ENCODE results near the gene BCL3. TPM values are rescaled to one million over a fixed set of nuclear protein-coding genes. Genes with fewer than 3 reads are reported as not detected.
A peak's percentile ranks its signal among the peaks of the same experiment; 100 is the strongest.

Gene BCL3
- total and polyA plus RNA-seq, 2 donors, result 2.9 to 62.9 TPM

DNA sequence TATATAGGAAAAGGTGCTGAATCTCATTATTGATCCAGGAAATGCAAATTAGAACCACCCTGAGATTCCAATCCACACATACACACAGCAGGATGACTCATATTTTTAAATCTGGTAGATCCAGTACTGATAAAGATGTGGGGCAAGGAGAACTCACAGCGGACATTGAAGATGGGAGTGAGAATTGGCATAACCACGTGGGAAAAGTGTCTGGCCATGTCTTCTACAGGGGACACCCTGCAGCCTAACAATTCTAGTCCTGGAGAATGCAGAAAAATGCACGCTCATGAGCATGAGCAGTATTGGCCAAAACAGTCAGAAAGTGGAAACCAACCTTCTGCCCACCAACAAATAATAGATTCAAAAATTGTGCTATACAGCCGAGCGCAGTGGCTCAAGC lies 13.5 kb upstream of the BCL3 start:
- Histone ChIP-seq H3K36me3 (ENCODE audit: control insufficient read depth in 2 of 2, insufficient read depth in 2 of 2, low read length in 1 of 2) (no peaks in the 10 kb centered on the region), H3K9me3 (ENCODE audit: control insufficient read depth in 2 of 2, insufficient read depth in 1 of 2, low read length in 1 of 2) (no peaks in the 10 kb centered on the region), H3K4me3 (ENCODE audit: low read length in 2 of 2) (no peak overlapping the region), H3K27me3 (ENCODE audit: control insufficient read depth in 2 of 2, insufficient read depth in 1 of 2, low read length in 1 of 2) (peaks cover 0 to 4% of the 10 kb centered on the region in 2 donors), H3K4me1 (ENCODE audit: control insufficient read depth in 2 of 2, insufficient read depth in 2 of 2, low read length in 2 of 2) (peaks cover 0 to 7% of the 10 kb centered on the region in 2 donors), H3K27ac (ENCODE audit: low read depth in 1 of 2, low read length in 1 of 2) (no peak overlapping the region)
- 83% methylated on average over 5 of the region's 5 CpGs for WGBS
- no peak for DNase-seq (ENCODE audit: low read depth in 6 of 9, low spot score in 9 of 9)

DNA sequence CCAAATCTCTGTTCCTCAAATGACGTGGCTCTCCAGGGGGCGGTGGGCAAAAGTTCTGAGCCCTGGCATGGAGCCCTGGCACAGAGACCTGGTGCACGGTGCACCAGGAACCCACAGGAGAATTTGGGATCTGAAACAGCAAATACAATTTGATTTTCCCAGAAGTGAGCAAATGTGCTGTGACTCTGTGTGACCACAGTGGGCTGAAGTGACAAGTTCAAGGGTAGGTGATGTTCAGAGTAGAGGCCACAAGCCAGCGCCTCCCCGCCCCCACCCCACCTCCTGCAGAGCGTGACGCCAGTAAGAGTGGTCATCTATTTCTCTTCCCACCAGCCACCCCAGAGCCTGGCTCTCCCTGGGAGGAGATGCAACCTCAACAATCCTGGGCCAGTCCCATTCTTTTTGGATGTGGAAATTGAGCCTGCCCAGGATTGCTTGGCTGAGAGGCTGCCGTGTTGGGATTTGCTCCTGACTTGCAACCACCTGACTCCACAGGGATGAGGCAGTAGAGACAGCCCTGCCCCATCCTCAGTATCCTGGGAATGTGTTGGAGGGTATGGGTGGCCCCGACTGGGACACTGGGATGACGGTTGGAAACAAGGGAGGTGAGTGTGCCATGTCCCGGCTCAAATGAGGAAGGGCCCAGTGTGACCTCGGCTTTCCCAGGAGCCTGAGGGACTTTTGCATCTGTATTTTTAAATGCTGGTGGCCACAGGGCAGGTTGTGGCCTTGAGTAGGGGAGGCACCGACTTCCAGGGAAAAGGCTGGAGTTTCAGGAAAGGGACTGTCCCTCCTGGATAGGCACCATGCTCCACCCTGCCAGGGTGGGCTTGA lies 11.1 kb upstream of the BCL3 start:
- Histone ChIP-seq H3K36me3 (ENCODE audit: control insufficient read depth in 2 of 2, insufficient read depth in 2 of 2, low read length in 1 of 2) (no peaks in the 10 kb centered on the region), H3K4me3 (ENCODE audit: low read length in 2 of 2) (no peak overlapping the region), H3K27ac (ENCODE audit: low read depth in 1 of 2, low read length in 1 of 2) (no peak overlapping the region), H3K4me1 (ENCODE audit: control insufficient read depth in 2 of 2, insufficient read depth in 2 of 2, low read length in 2 of 2) (peaks cover 0 to 20% of the 10 kb centered on the region in 2 donors), H3K9me3 (ENCODE audit: control insufficient read depth in 2 of 2, insufficient read depth in 1 of 2, low read length in 1 of 2) (no peaks in the 10 kb centered on the region), H3K27me3 (ENCODE audit: control insufficient read depth in 2 of 2, insufficient read depth in 1 of 2, low read length in 1 of 2) (peaks cover 0 to 7% of the 10 kb centered on the region in 2 donors)
- no peak for DNase-seq (ENCODE audit: low read depth in 6 of 9, low spot score in 9 of 9)
- WGBS, result 92% methylated on average over 13 of the region's 13 CpGs

DNA sequence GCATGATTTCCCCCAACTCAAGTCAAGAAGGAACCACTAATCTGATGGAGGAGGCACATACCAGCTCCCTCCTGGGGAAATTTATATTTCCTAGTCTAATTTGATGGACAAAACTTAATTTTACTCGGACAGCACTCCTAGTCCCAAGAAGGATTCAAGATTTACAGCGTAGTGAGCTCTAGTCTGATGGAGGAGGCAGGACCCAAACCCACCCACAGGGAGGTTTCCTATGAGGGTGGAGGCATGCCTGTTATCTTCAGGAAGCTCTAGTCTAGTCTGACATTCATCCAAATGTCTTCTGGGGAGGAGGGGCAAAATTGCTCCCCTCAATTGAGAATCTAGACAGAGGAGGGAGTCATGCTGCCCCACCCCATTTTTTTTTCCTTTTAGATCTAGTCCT lies 10.4 kb upstream of the BCL3 start:
- no peak overlapping the region for H3K27ac ChIP-seq (ENCODE audit: low read depth in 1 of 2, low read length in 1 of 2)
- H3K4me1 ChIP-seq (ENCODE audit: control insufficient read depth in 2 of 2, insufficient read depth in 2 of 2, low read length in 2 of 2), result peaks cover 0 to 24% of the 10 kb centered on the region in 2 donors
- H3K27me3 ChIP-seq (ENCODE audit: control insufficient read depth in 2 of 2, insufficient read depth in 1 of 2, low read length in 1 of 2), result peaks cover 0 to 6% of the 10 kb centered on the region in 2 donors
- no peaks in the 10 kb centered on the region for H3K9me3 ChIP-seq (ENCODE audit: control insufficient read depth in 2 of 2, insufficient read depth in 1 of 2, low read length in 1 of 2)
- no peaks in the 10 kb centered on the region for H3K36me3 ChIP-seq (ENCODE audit: control insufficient read depth in 2 of 2, insufficient read depth in 2 of 2, low read length in 1 of 2)
- DNase-seq (ENCODE audit: low read depth in 6 of 9, low spot score in 9 of 9), result no peak
- 96% methylated on average over 2 of the region's 2 CpGs for WGBS
- H3K4me3 ChIP-seq (ENCODE audit: low read length in 2 of 2), result no peak overlapping the region

DNA sequence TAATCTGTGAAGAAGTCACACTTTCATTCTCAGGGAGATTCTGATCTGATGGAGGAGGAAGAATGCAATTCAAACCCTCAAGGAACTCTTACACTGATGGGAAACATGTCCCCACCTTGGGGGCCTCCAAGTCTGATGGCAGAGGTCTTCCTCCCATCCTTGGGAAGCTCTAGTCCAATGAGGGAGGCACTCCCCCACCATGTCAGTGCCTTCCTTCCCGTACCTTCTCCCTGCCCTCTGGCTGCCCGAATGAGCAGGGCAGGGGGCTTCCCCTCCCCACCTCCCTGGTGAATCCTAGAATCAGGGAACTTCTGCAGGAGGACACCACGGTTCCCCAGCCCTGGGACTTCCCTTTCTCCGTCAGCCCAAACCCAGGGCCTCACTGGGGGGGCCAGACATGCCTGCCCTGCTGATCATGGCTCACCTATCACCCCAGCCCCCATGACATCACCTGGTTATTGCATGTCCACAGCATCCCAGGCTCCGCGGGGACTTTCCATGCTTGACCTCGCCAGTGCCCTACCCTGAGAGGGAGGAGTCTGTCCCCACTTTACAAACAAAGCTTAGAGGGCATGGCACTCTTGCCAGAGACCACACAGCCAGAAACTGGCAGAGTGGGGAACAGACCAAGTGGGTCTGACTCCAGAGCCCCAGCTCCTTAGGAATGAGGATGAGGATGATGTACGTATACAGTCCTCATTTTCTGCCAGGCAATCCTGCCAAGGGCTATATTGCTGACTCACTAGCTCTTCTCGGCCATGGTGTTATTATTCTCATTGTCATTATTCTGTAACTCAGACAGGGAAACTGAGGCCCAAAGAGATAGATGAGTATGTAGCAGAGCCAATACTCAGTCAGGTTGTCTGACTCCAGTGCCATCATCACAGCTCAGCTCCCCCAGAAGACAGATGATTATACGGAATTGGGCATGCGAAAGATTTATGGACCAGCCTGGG lies 9.6 kb upstream of the BCL3 start:
- no peaks in the 10 kb centered on the region for H3K9me3 ChIP-seq (ENCODE audit: control insufficient read depth in 2 of 2, insufficient read depth in 1 of 2, low read length in 1 of 2)
- no peak for DNase-seq (ENCODE audit: low read depth in 6 of 9, low spot score in 9 of 9)
- WGBS, result 68% methylated on average over 11 of the region's 11 CpGs
- peaks cover 0 to 24% of the 10 kb centered on the region in 2 donors for H3K4me1 ChIP-seq (ENCODE audit: control insufficient read depth in 2 of 2, insufficient read depth in 2 of 2, low read length in 2 of 2)
- no peaks in the 10 kb centered on the region for H3K36me3 ChIP-seq (ENCODE audit: control insufficient read depth in 2 of 2, insufficient read depth in 2 of 2, low read length in 1 of 2)
- peaks cover 0 to 6% of the 10 kb centered on the region in 2 donors for H3K27me3 ChIP-seq (ENCODE audit: control insufficient read depth in 2 of 2, insufficient read depth in 1 of 2, low read length in 1 of 2)
- no peak overlapping the region for H3K4me3 ChIP-seq (ENCODE audit: low read length in 2 of 2)
- peak overlapping the region in 1 of 2 donors; percentile 18 for H3K27ac ChIP-seq (ENCODE audit: low read depth in 1 of 2, low read length in 1 of 2)

DNA sequence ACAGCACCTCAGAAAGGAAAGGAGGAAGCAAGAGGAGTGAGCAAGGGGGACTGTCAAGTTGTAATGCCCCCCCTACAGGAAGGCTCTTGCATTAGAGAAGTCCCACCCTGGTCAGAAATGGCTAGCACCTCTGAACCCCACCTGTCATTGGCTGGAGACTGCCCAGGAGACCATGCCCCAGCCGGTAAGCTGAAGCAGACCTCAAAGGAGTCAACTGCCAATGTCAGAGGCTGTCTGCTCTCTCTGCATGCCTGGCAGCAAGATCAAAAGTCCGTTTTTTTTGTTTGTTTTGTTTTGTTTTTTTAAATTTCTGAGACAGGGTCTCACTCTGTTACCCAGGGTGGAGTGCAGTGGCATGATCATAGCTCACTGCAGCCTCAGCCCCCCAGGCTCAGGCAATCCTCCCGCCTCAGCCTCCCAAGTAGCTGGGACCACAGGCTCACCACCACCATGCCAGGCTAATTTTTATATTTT lies 8.1 kb upstream of the BCL3 start:
- Histone ChIP-seq H3K27me3 (ENCODE audit: control insufficient read depth in 2 of 2, insufficient read depth in 1 of 2, low read length in 1 of 2) (peaks cover 0 to 16% of the 10 kb centered on the region in 2 donors), H3K36me3 (ENCODE audit: control insufficient read depth in 2 of 2, insufficient read depth in 2 of 2, low read length in 1 of 2) (no peaks in the 10 kb centered on the region), H3K9me3 (ENCODE audit: control insufficient read depth in 2 of 2, insufficient read depth in 1 of 2, low read length in 1 of 2) (no peaks in the 10 kb centered on the region), H3K4me3 (ENCODE audit: low read length in 2 of 2) (no peak overlapping the region), H3K27ac (ENCODE audit: low read depth in 1 of 2, low read length in 1 of 2) (no peak overlapping the region), H3K4me1 (ENCODE audit: control insufficient read depth in 2 of 2, insufficient read depth in 2 of 2, low read length in 2 of 2) (peaks cover 0 to 30% of the 10 kb centered on the region in 2 donors)
- 67% methylated on average over 3 of the region's 3 CpGs for WGBS
- no peak for DNase-seq (ENCODE audit: low read depth in 6 of 9, low spot score in 9 of 9)

DNA sequence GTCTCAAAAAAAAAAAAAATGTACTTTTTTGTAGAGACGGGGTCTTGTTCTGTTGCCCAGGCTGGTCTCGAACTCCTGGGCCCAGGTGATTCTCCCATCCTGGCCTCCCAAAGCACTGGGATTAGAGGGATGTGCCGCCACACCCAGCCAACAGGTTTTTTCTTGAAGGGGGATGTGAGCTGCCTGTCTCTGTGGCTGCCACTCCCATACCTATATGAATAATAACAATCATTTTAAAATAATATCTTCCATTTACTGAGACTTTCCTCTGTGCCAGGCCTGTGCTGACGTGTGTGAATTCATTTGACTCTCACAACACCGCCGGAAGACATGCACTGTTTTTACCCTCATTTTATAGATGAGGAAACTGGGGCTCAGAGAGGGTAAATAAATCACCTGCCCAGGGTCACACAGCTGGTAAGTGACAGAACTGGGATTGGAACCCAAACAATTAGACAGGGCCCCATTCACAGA lies 7.2 kb upstream of the BCL3 start:
- H3K4me3 ChIP-seq (ENCODE audit: low read length in 2 of 2), result no peak overlapping the region
- DNase-seq (ENCODE audit: low read depth in 6 of 9, low spot score in 9 of 9), result no peak
- peaks cover 0 to under 1% of the 10 kb centered on the region in 2 donors for H3K9me3 ChIP-seq (ENCODE audit: control insufficient read depth in 2 of 2, insufficient read depth in 1 of 2, low read length in 1 of 2)
- H3K27ac ChIP-seq (ENCODE audit: low read depth in 1 of 2, low read length in 1 of 2), result peak overlapping the region; percentile 49 to 62
- 80% methylated on average over 6 of the region's 6 CpGs for WGBS
- H3K4me1 ChIP-seq (ENCODE audit: control insufficient read depth in 2 of 2, insufficient read depth in 2 of 2, low read length in 2 of 2), result peaks cover 0 to 30% of the 10 kb centered on the region in 2 donors
- H3K27me3 ChIP-seq (ENCODE audit: control insufficient read depth in 2 of 2, insufficient read depth in 1 of 2, low read length in 1 of 2), result peaks cover 0 to 25% of the 10 kb centered on the region in 2 donors
- no peaks in the 10 kb centered on the region for H3K36me3 ChIP-seq (ENCODE audit: control insufficient read depth in 2 of 2, insufficient read depth in 2 of 2, low read length in 1 of 2)

DNA sequence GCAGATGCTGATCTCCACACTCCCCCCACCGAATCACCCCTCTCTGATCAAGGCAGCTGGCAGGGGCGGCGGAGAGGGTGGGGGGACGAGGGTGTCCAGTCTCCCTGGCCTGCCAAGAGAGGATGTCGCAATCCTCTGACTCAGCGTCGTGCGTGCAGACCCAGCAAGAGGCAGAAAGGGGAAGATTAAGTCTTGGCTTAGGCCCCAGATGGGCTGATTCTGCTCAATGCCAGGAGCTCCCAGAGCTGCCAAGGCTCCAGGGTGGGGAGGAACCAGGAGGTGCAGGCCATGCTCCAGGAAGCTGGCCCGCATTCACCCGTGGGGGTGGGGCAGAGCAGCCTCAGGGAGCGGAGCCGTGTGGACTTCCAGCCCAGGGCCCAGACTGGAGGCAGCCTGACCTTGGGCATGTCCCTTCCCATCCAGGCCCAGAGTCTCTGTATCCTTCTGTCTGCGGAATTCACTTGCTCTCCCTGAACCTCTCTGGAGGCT lies 6.6 kb upstream of the BCL3 start:
- H3K4me3 ChIP-seq (ENCODE audit: low read length in 2 of 2), result no peak overlapping the region
- H3K4me1 ChIP-seq (ENCODE audit: control insufficient read depth in 2 of 2, insufficient read depth in 2 of 2, low read length in 2 of 2), result peaks cover 0 to 32% of the 10 kb centered on the region in 2 donors
- peak in 1 of 9 donors; percentile 58 for DNase-seq (ENCODE audit: low read depth in 6 of 9, low spot score in 9 of 9)
- peaks cover 2 to 30% of the 10 kb centered on the region in 2 donors for H3K27me3 ChIP-seq (ENCODE audit: control insufficient read depth in 2 of 2, insufficient read depth in 1 of 2, low read length in 1 of 2)
- peak overlapping the region; percentile 32 to 61 for H3K27ac ChIP-seq (ENCODE audit: low read depth in 1 of 2, low read length in 1 of 2)
- peaks cover 0 to 6% of the 10 kb centered on the region in 2 donors for H3K9me3 ChIP-seq (ENCODE audit: control insufficient read depth in 2 of 2, insufficient read depth in 1 of 2, low read length in 1 of 2)
- H3K36me3 ChIP-seq (ENCODE audit: control insufficient read depth in 2 of 2, insufficient read depth in 2 of 2, low read length in 1 of 2), result no peaks in the 10 kb centered on the region
- 25% methylated on average over 13 of the region's 13 CpGs for WGBS

DNA sequence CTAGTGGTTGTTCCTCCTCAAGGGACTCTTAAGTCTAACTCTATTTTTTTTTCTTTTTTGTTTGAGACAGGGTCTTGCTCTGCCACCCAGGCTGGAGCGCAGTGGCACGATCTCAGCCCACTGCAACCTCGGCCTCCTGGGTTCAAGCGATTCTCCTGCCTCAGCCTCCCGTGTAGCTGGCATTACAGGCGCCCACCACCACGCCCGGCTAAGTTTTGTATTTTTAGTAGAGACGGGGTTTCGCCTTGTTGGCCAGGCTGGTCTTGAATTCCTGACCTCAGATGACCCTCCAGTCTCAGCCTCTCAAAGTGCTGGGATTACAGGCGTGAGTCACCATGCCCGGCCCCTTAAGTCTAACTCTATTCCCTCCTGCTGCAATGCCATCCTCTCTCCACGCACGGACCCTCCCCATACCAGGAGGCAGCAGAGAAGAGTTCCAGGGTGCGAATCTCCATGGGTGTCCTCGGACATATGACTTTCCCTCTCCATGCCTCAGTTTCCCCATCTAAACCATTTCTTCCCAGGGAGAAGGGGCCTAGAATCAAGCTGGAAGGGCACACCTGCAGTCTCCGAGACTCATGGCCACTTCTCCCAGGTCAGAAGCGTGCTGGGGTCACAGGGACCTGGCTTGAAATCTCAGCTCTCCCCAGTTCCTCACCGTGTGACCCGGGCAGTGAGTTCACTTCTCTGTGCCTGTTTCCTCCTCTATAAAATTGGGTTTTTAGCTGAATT lies 6.0 kb upstream of the BCL3 start:
- H3K36me3 ChIP-seq (ENCODE audit: control insufficient read depth in 2 of 2, insufficient read depth in 2 of 2, low read length in 1 of 2), result no peaks in the 10 kb centered on the region
- peaks cover 7 to 37% of the 10 kb centered on the region in 2 donors for H3K27me3 ChIP-seq (ENCODE audit: control insufficient read depth in 2 of 2, insufficient read depth in 1 of 2, low read length in 1 of 2)
- H3K9me3 ChIP-seq (ENCODE audit: control insufficient read depth in 2 of 2, insufficient read depth in 1 of 2, low read length in 1 of 2), result peaks cover 0 to 6% of the 10 kb centered on the region in 2 donors
- peak overlapping the region; percentile 47 to 61 for H3K27ac ChIP-seq (ENCODE audit: low read depth in 1 of 2, low read length in 1 of 2)
- DNase-seq (ENCODE audit: low read depth in 6 of 9, low spot score in 9 of 9), result no peak
- H3K4me3 ChIP-seq (ENCODE audit: low read length in 2 of 2), result no peak overlapping the region
- peaks cover 3 to 35% of the 10 kb centered on the region in 2 donors for H3K4me1 ChIP-seq (ENCODE audit: control insufficient read depth in 2 of 2, insufficient read depth in 2 of 2, low read length in 2 of 2)
- WGBS, result 94% methylated on average over 20 of the region's 20 CpGs

Data from thymus (tissue), 11 donors.